Measurements from ENCODE around the gene CCNF.

GRCh38 chr16:2495041-2495440, 65.8 kb downstream of the CCNF start:
- TF ChIP-seq CTCF (IDR thresholded peaks at IDR 0.05) (no peak), POLR2A (IDR thresholded peaks at IDR 0.05) (no peak)

Measured in thyroid gland (tissue), 4 donors.